ENCODE results near the gene PI4K2B.

- no peak for TF ChIP-seq POLR2AphosphoS5 (IDR thresholded peaks at IDR 0.05; ENCODE audit: low read depth, low read length)
- no peak for TF ChIP-seq POLR2A (IDR thresholded peaks at IDR 0.05; ENCODE audit: low read depth, low read length)
- no peak for TF ChIP-seq TAF1 (IDR thresholded peaks at IDR 0.05; ENCODE audit: low read depth, low read length)
- no peak for TF ChIP-seq SPI1 (IDR thresholded peaks at IDR 0.05; ENCODE audit: low read depth, low read length)
- TF ChIP-seq POU2F2 (IDR thresholded peaks at IDR 0.05; ENCODE audit: low read depth, low read length) = no peak
- no peak for TF ChIP-seq PAX5 (IDR thresholded peaks at IDR 0.05; ENCODE audit: insufficient read depth, low read length, severe bottlenecking)
Observed at GRCh38 chr4:25271866-25272265, 38.0 kb downstream of the PI4K2B start.
